HG03575 (cell line): ENCODE data around the gene ZNF516.
"Not testable (repeated sequence)": the region's sequence is repeated elsewhere in the genome, so short reads cannot be mapped to it uniquely, and the experiment has no call there.

Experiments used
- ATAC-seq: cut with Tn5 transposase; IDR thresholded peaks from one replicate; pipeline ENCODE4 v1.9.1; 2021; ENCODE audit not compliant: unreplicated experiment, insufficient number of reproducible peaks, low FRiP score; ENCODE audit errors: extremely low read depth

The ZNF516 gene

GRCh38 chr18:76495006-76495370, at the start of gene ZNF516:
Gene ZNF516, minus strand, starts transcription at chr18:76495242. Its CDS starts 52,188 bp downstream, at chr18:76443054.
- ATAC-seq, result no peak

GRCh38 chr18:76538846-76539245, 43.8 kb upstream of the ZNF516 start:
- ATAC-seq, result no peak

- no peak for ATAC-seq
Measured at GRCh38 chr18:76537621-76538020, 42.6 kb upstream of the ZNF516 start.

- not testable (repeated sequence) for ATAC-seq
Measured at GRCh38 chr18:76536593-76536992, 41.6 kb upstream of the ZNF516 start.

GRCh38 chr18:76532875-76533274, 37.8 kb upstream of the ZNF516 start:
- no peak for ATAC-seq

GRCh38 chr18:76530846-76531245, 35.8 kb upstream of the ZNF516 start:
- no peak for ATAC-seq

- ATAC-seq, result no peak
Measured at GRCh38 chr18:76530391-76530790, 35.3 kb upstream of the ZNF516 start.

- ATAC-seq, result no peak
Measured at GRCh38 chr18:76529433-76529811, 34.4 kb upstream of the ZNF516 start.

GRCh38 chr18:76528477-76529432, 33.7 kb upstream of the ZNF516 start:
- ATAC-seq, result no peak

GRCh38 chr18:76525911-76526310, 30.9 kb upstream of the ZNF516 start:
- no peak for ATAC-seq

- ATAC-seq, result no peak
Measured at GRCh38 chr18:76524900-76525698, 30.1 kb upstream of the ZNF516 start.

GRCh38 chr18:76524477-76524876, 29.4 kb upstream of the ZNF516 start:
- no peak for ATAC-seq

GRCh38 chr18:76522551-76522950, 27.5 kb upstream of the ZNF516 start:
- no peak for ATAC-seq

- no peak for ATAC-seq
Measured at GRCh38 chr18:76522122-76522503, 27.1 kb upstream of the ZNF516 start.

GRCh38 chr18:76521417-76522121, 26.5 kb upstream of the ZNF516 start:
- no peak for ATAC-seq

- no peak for ATAC-seq
Measured at GRCh38 chr18:76518860-76519538, 24.0 kb upstream of the ZNF516 start.

GRCh38 chr18:76518123-76518859, 23.2 kb upstream of the ZNF516 start:
- ATAC-seq, result no peak

GRCh38 chr18:76515576-76515975, 20.5 kb upstream of the ZNF516 start:
- ATAC-seq, result no peak
